H9 (cell line): Measurements from ENCODE around the gene SLC7A9. TPM values are rescaled to one million over a fixed set of nuclear protein-coding genes. Genes with fewer than 3 reads are reported as not detected.

Experiments used
- DNase-seq: peaks from one replicate; pipeline ENCODE4 v3.0.0-alpha.2; 2017
- H2AFZ ChIP-seq: one replicate; pipeline ENCODE4 v1.6.1; 2013; ENCODE audit warnings: mild to moderate bottlenecking, low read length, control low read depth, moderate library complexity
- H2AK5ac ChIP-seq: 2 replicates; pipeline ENCODE4 v1.6.1; 2013; ENCODE audit warnings: low read length, control low read depth, mixed read lengths; ENCODE audit not compliant: insufficient read length
- H2BK120ac ChIP-seq: one replicate; pipeline ENCODE4 v1.6.1; 2013; ENCODE audit warnings: low read depth, mild to moderate bottlenecking, low read length, control low read depth, inconsistent platforms; ENCODE audit not compliant: poor library complexity, severe bottlenecking
- H2BK12ac ChIP-seq: 2 replicates; pipeline ENCODE4 v1.6.1; 2013; ENCODE audit warnings: low read length, control low read depth, mixed read lengths, low read depth; ENCODE audit not compliant: insufficient read length
- H2BK15ac ChIP-seq: 2 replicates; pipeline ENCODE4 v1.6.1; 2013; ENCODE audit warnings: low read depth, low read length, control low read depth
- H2BK20ac ChIP-seq: one replicate; pipeline ENCODE4 v1.6.1; 2013; ENCODE audit warnings: low read depth, mild to moderate bottlenecking, low read length, control low read depth, inconsistent platforms; ENCODE audit not compliant: poor library complexity, severe bottlenecking
- H2BK5ac ChIP-seq: 2 replicates; pipeline ENCODE4 v1.6.1; 2013; ENCODE audit warnings: low read length, control low read depth, mixed read lengths; ENCODE audit not compliant: insufficient read length
- H3K14ac ChIP-seq: 2 replicates; pipeline ENCODE4 v1.6.1; 2013; ENCODE audit warnings: low read length, control low read depth; ENCODE audit not compliant: insufficient read depth
- H3K18ac ChIP-seq: 2 replicates; pipeline ENCODE4 v1.6.1; 2013; ENCODE audit warnings: low read depth, mild to moderate bottlenecking, mixed read lengths, low read length, control low read depth; ENCODE audit not compliant: insufficient read length
- H3K23ac ChIP-seq: 2 replicates; pipeline ENCODE4 v1.6.1; 2013; ENCODE audit warnings: low read length, control low read depth, mixed read lengths, low read depth; ENCODE audit not compliant: insufficient read length
- H3K23me2 ChIP-seq: 2 replicates; pipeline ENCODE4 v1.6.1; 2013; ENCODE audit warnings: low read depth, mild to moderate bottlenecking, mixed read lengths, low read length, control low read depth; ENCODE audit not compliant: insufficient read length, poor library complexity, severe bottlenecking
- H3K27ac ChIP-seq: 2 replicates; pipeline ENCODE4 v1.5.1; 2013; ENCODE audit warnings: low read length, control low read depth, mixed read lengths, low read depth; ENCODE audit not compliant: insufficient read length
- H3K27me3 ChIP-seq: 2 replicates; pipeline ENCODE4 v1.6.1; 2013; ENCODE audit warnings: low read length, control low read depth, inconsistent platforms; ENCODE audit not compliant: insufficient read depth
- H3K4ac ChIP-seq: 2 replicates; pipeline ENCODE4 v1.6.1; 2013; ENCODE audit warnings: low read depth, mild to moderate bottlenecking, control low read depth, inconsistent platforms, low read length, moderate library complexity
- H3K4me1 ChIP-seq: 2 replicates; pipeline ENCODE4 v1.6.1; 2013; ENCODE audit warnings: low read length, control low read depth, inconsistent platforms; ENCODE audit not compliant: insufficient read depth
- H3K4me2 ChIP-seq: 2 replicates; pipeline ENCODE4 v1.6.1; 2013; ENCODE audit warnings: low read length, control low read depth, mixed read lengths; ENCODE audit not compliant: insufficient read length, insufficient read depth
- H3K56ac ChIP-seq: 2 replicates; pipeline ENCODE4 v1.6.1; 2013; ENCODE audit warnings: low read depth, mild to moderate bottlenecking, mixed read lengths, low read length, control low read depth; ENCODE audit not compliant: insufficient read length
- H3K79me1 ChIP-seq: 2 replicates; pipeline ENCODE4 v1.6.1; 2013; ENCODE audit warnings: low read depth, mild to moderate bottlenecking, moderate library complexity, low read length, control low read depth, inconsistent platforms; ENCODE audit not compliant: insufficient read depth, poor library complexity, severe bottlenecking
- H3K79me2 ChIP-seq: 2 replicates; pipeline ENCODE4 v1.6.1; 2013; ENCODE audit warnings: low read length, control low read depth, inconsistent platforms; ENCODE audit not compliant: insufficient read depth
- H3K9ac ChIP-seq: 2 replicates; pipeline ENCODE4 v1.6.1; 2013; ENCODE audit warnings: low read length, control low read depth, mixed read lengths; ENCODE audit not compliant: insufficient read length; ENCODE audit errors: extremely low read depth
- H3K9me3 ChIP-seq: one replicate; pipeline ENCODE4 v1.6.1; 2013; ENCODE audit warnings: low read depth, low read length, inconsistent platforms; ENCODE audit not compliant: control insufficient read depth
- H3T11ph ChIP-seq: one replicate; pipeline ENCODE4 v1.6.1; 2013; ENCODE audit warnings: mild to moderate bottlenecking, low read length, control low read depth, inconsistent platforms
- H4K20me1 ChIP-seq: one replicate; pipeline ENCODE4 v1.6.1; 2013; ENCODE audit not compliant: control insufficient read depth, insufficient read length, insufficient read depth
- H4K5ac ChIP-seq: 2 replicates; pipeline ENCODE4 v1.6.1; 2013; ENCODE audit warnings: low read depth, mild to moderate bottlenecking, mixed read lengths, low read length, control low read depth; ENCODE audit not compliant: insufficient read length
- H4K8ac ChIP-seq: replicated peaks from 2 replicates; pipeline ENCODE4 v1.6.1; 2013; ENCODE audit warnings: low read length, control low read depth, mixed read lengths, low read depth; ENCODE audit not compliant: insufficient read length
- H4K91ac ChIP-seq: 2 replicates; pipeline ENCODE4 v1.6.1; 2013; ENCODE audit warnings: low read depth, mild to moderate bottlenecking, moderate library complexity, mixed read lengths, low read length, control low read depth; ENCODE audit not compliant: insufficient read length
- H3K27ac Mint-ChIP-seq, 3 experiments: 2 replicates in 2 of 3; 3 replicates in 1 of 3; pipeline ENCODE4 v1.8.0; 2020 to 2021; ENCODE audit warnings: mixed read lengths in 3 of 3, mild to moderate bottlenecking in 1 of 3, moderate library complexity in 1 of 3
- H3K27me3 Mint-ChIP-seq: 2 replicates; pipeline ENCODE4 v1.8.0; 2021; ENCODE audit warnings: low read depth, mild to moderate bottlenecking, moderate library complexity, mixed read lengths
- H3K36me3 Mint-ChIP-seq, 3 experiments: 2 replicates in 2 of 3; 3 replicates in 1 of 3; pipeline ENCODE4 v1.8.0; 2020 to 2021; ENCODE audit warnings: low read depth in 3 of 3, mixed read lengths in 3 of 3; ENCODE audit not compliant: insufficient read depth in 1 of 3
- H3K4me1 Mint-ChIP-seq, 2 experiments: 2 replicates each; pipeline ENCODE4 v1.8.0; 2020; ENCODE audit warnings: mixed read lengths in 2 of 2
- H3K4me3 Mint-ChIP-seq, 2 experiments: 2 replicates in 1 of 2; 3 replicates in 1 of 2; pipeline ENCODE4 v1.8.0; 2020 to 2021; ENCODE audit warnings: mild to moderate bottlenecking in 2 of 2, mixed read lengths in 2 of 2, moderate library complexity in 1 of 2
- H3K9me3 Mint-ChIP-seq, 2 experiments: 2 replicates in 1 of 2; 3 replicates in 1 of 2; pipeline ENCODE4 v1.8.0; 2020; ENCODE audit warnings: mild to moderate bottlenecking in 2 of 2, mixed read lengths in 2 of 2, moderate library complexity in 1 of 2
- CTCF ChIP-seq: fragments of 200-600 bp; sonication (generic); conservative IDR thresholded peaks from 3 replicates; pipeline ENCODE4 v1.8.0; 2021; ENCODE audit warnings: antibody characterized with exemption, mild to moderate bottlenecking
- WGBS: extraction: QIAGEN DNeasy Blood & Tissue Kit; methylation state at CpG from one replicate; pipeline ENCODE4 v1.1.7; 2013; ENCODE audit warnings: missing lambda C conversion rate, low lambda C conversion rate, mixed read lengths; ENCODE audit not compliant: insufficient read length; ENCODE audit errors: extremely low coverage; 5-methylcytosine and 5-hydroxymethylcytosine counted together
- total RNA-seq: library from RNA; stranded (reverse); gene quantifications from 2 replicates; pipeline ENCODE4 v1.2.1, GENCODE V29; 2021

Gene SLC7A9
- total RNA-seq, 1 experiment from 2014 or later, result not detected

- H3K9ac ChIP-seq, result no peak overlapping the region
- Mint-ChIP-seq H3K4me1 (no peaks in the 10 kb centered on the region), H3K27me3 (no peaks in the 10 kb centered on the region), H3K9me3 (no peaks in the 10 kb centered on the region), H3K4me3 (no peak overlapping the region), H3K27ac (peak overlapping the region in 1 of 3 experiments; percentile 45; a peak in 2 of 7 replicates), H3K36me3 (no peaks in the 10 kb centered on the region)
- H3K4me2 ChIP-seq, result no peak overlapping the region
- DNase-seq, result no peak
- no peak overlapping the region for H3K18ac ChIP-seq
- H3K56ac ChIP-seq, result no peak overlapping the region
- H4K8ac ChIP-seq, result no peak overlapping the region
- H2AK5ac ChIP-seq, result no peak overlapping the region
- H3K27me3 ChIP-seq, result no peaks in the 10 kb centered on the region
- H2BK12ac ChIP-seq, result no peak overlapping the region
- H3K23ac ChIP-seq, result no peak overlapping the region
- no peak overlapping the region for H2BK5ac ChIP-seq
- H3K4ac ChIP-seq, result no peak overlapping the region
- no peaks in the 10 kb centered on the region for H3K9me3 ChIP-seq
- no peak overlapping the region for H2BK20ac ChIP-seq
- no peaks in the 10 kb centered on the region for H3K79me1 ChIP-seq
- H3K4me1 ChIP-seq, result no peaks in the 10 kb centered on the region
- no peaks in the 10 kb centered on the region for H3K79me2 ChIP-seq
- no peak overlapping the region for H3T11ph ChIP-seq
- no peaks in the 10 kb centered on the region for H3K23me2 ChIP-seq
- H2BK15ac ChIP-seq, result no peak overlapping the region
- no peak overlapping the region for H2AFZ ChIP-seq
- no peak overlapping the region for H4K5ac ChIP-seq
- WGBS, result no CpG with 5 or more reads among the region's 19 CpGs
- H3K27ac ChIP-seq, result no peak overlapping the region
- H2BK120ac ChIP-seq, result no peak overlapping the region
- no peak overlapping the region for H4K91ac ChIP-seq
- H4K20me1 ChIP-seq, result no peaks in the 10 kb centered on the region
- no peak overlapping the region for H3K14ac ChIP-seq
- TF ChIP-seq CTCF, result no peak
Observed at GRCh38 chr19:32859591-32859990, 10.0 kb downstream of the SLC7A9 start.
